Femur (tissue), 1 donor: Measurements from ENCODE around the gene VDR.

Source experiments
- DNase-seq: peaks from one replicate; pipeline ENCODE4 v3.0.0-alpha.2; 2017

Gene VDR

GRCh38 chr12:47927346-47927745, 22.6 kb upstream of the VDR start:
- no peak for DNase-seq

DNA sequence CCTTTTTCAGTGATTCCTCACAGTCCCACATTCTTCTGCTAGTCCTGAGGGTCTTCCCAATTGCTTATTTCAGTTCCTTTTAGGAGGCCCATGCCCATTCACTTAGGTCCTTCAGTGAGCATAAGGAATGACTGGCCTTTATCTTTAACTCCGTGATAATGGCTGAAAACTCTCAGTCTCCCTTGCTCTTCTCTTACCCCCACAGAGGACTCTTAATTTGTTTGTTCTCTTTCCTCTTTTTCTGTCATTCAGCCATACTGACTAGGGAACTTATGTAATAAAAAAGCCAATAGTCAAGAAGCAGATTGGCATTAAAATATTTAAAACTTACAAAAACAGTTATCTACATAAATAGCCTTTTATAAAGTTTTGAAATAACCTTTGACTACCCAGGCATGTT, 17.1 kb upstream of the VDR start:
- DNase-seq, result no peak

GRCh38 chr12:47920913-47921312, 16.1 kb upstream of the VDR start:
- DNase-seq, result no peak

DNA sequence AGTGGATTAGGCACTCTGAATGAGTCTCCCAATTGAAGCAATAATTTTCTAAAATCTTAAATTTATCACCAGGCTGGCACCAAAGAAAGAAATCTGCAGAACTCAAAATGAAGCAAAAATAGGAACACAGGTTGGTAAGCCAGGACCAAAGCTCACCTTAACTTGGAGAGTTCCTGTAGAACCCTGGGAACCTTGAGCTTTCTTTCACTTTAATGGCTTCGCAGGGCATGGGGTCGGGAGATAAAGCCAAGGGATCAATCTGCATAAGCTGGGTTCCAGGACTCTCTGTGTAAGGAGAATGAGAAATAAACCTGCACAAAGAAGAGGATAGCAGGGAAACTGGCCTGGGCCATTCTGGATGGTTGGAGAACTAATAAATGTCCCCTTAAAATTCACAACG, 8.3 kb upstream of the VDR start:
- DNase-seq, result no peak

DNA sequence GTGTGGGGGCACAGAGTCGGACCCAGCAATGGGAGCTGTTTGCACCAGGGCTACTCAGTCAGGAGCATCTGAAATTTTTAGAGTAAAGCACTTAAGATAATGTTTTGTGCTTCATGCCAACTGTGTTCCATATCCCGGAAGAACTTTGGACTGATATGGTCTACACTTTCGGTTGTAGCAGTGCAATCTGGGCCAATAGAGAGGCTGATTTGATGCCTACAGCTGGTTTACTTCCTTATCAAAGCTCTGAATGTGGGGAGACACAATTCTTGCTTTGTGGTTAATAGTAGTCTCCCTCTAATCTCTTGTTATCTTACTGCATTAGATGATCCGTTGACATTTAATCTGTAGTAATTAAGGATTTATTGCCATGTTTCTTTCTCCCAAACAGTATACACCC, 7.8 kb upstream of the VDR start:
- DNase-seq, result no peak

DNA sequence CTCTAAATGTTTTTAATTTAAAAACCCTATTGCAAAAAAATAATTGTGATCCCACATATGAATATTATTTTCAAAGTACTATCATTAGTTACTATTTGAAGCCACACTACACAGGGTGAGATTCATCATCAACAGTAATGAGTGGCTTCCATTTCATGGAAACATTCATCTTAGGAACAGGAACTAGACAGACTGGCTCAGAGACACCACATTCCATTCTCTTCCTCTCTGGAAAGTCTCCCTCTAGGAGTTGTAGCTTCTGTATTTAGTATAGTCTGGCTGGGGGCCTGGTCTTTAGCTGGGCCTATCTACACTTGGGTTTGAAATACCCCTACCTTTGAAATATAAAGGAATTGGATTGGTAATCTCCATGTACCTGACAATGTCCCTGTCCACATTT, 6.2 kb upstream of the VDR start:
- no peak for DNase-seq

DNA sequence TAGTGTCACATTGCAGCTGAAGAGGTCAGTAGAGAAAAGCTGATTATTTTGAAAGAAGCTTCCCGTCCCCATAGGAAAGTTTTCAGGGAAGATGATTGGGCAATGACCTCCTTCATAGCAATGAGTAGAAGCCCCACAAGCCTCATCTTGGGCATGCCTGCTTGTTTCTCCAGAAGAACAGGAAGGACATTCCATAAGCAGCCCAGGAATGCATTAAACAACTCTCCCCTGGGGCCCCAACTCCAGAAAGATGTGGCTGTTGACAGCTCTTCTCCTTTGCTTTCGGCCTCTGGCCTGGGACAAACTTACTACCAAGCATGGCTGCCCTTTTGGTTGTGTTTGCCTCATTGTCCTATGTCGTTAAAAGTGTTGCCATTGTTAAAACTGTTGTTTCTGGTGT, 5.7 kb upstream of the VDR start:
- no peak for DNase-seq

GRCh38 chr12:47909839-47910465, 5.2 kb upstream of the VDR start:
- DNase-seq, result no peak

DNA sequence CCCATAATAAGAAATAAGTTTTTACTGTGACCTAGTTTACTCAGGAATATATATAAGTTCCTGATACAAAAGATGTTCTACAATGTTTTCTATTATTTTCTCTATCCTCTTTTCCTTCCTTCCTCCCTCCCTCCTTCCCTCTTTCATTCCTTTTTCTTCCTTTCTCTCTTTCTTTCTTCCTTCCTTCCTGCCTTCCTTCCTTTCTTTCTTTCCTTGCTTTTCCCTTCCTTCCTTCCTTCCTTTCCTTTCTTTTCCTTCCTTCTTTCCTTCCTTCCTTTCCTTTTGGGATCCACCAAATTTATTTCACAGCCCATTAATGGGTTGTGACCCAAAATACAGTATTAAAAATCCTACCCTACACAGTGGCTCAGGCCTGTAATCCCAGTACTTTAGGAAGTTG, 3.9 kb upstream of the VDR start:
- no peak for DNase-seq

- no peak for DNase-seq
Measured at GRCh38 chr12:47907851-47908454, 3.2 kb upstream of the VDR start.

DNA sequence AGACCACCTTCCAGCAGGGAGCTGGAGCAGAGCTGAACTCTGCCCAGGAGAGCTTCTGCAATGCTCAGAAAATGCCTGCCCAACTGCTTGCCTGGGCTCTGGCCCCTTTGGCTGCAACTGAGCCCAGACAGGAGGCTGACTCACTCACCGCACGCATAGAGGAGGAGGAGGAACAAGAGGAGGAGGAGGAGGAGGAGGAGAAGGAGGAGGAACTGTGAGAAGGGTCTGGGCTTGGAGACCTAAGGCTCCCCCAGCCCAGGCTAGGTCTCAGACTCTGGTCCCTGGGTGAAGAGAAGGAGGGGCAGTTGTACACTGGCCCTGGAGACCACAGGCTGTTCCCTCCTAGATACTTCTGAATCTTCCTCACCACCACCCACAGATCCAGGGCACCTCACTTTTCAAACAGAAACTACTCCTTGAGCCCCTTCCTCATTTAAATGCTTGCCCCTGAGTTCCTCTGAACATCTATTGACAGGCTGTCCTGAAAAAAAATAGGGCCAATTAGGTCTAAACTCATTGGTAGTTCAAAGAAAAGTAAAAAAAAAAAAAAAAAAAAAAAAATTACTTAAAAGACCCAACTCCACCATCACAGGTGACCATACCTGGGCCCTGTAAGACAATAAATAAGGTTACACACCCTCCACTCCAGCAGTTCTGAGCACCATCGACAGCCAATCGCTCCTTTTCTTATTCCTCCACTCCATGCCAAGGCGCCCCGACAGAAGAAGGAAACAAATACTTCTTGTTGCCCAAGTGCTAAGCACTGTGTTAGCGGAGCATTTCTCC, 674 bp downstream of the VDR start:
- DNase-seq, result peak; percentile 49

DNA sequence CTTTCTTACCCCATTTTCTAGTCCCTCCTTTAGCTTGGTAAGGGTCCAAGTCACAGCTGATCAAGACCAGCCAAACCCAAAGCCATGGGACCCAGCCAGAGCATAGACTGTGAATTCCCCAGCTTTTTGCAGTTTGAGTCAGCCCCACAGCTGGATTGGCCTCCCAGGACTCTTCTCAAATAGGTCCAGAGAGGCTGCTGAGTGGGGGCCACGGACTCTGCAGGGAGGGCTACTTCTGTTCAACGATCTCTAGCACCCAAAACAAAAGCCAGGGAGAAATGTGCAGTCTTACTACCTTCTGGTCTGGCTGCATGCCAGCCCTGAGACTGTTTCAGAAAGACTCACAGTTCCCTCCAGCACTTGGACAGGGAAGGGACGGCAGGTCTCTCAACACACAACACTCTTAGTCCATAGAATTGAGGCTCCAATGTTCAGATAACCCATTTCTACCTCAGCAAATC, 1.6 kb downstream of the VDR start:
- no peak for DNase-seq

- DNase-seq, result no peak
Measured at GRCh38 chr12:47902131-47902639, 2.6 kb downstream of the VDR start.

DNA sequence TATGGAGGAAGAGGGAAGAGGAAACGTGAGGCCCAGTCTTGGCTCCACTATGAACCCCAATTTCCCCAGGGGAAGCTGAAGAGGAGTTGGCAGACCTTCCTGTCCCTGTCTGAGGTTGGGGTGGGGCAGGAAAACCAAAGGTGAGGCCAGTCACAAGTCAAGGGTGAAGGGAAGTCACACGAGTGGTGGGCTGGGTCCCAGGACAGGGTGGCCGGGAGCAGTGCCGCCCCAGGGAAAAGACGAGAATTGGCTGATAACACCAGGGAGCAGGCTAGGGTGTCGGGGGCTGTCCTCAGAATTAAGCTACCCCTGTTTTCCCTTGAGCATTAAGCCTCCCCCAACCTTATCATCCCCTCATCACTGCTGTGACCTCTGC, 3.1 kb downstream of the VDR start:
- DNase-seq, result no peak

DNA sequence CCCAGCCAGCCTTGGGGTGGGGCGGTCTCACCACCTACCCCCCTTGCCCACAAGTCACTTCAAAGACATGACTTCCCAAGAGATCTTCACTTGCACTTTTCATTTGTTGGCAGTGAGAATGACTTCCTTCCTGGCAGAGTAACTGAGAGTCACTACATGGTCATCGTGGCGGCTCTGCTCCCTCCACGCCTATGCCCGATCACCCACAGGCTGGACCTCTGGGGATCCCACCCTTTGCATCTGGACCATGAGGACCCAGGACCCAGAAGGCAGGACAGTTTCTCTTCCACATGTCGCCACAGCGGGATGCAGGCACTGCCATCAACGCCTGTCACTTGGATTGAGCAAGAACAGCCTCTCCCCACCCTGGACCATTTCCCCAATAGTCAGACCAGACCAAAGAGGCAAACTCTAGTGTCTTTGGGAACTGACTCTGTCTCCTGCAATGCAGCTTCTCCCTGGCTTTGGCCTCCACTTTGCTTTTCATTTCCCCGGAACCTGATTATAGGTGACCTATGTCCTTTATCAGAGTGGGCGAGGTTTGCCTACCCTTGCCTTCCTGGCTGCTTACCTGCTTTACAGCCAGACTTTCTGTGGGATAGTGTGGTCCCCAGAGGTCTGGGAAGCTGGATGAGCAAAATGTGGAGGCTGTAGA, 3.6 kb downstream of the VDR start:
- DNase-seq, result no peak

DNA sequence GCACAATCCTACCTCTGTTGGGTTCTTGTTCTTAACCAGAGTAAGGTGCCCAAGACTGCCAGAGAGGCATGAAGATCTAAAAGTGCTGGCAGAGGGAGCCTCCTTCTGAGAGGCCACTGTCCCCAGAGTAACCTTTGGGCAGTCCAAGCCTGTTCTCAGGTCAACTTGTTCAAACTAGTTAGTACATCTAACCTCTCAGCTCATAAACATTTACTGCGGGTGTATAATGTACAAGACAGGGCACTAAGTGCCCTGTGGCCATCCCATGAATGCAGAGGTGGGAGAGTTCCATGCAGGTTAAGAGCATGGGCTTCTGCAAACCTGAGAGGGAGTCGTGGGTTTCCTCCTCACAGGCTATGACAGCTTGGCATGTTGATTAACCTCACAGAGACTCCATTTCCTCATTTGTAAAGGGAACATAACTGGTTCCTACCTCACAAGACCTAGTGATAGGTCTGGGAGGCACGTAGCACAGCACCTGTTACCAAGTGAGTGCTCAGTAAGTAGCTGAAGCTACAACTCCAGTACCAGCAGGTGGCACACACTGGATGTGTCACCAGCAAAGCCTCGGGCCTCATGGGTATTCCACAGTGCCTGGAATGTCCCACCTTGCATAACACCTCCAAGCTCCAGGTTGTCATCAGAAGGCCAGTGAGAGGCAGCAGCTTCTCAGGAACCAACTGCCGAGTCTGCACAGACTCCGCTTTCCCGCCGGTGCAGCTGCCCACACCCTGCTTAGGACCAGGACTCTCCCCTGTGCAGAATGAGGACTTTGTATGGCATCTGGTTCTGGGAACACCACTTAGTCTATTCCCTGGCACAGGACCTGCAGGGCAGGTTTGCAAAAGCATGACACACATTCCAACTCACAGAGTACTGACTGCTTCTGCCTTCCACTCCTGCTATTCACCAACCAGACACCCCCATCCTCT, 4.4 kb downstream of the VDR start:
- DNase-seq, result no peak

- DNase-seq, result no peak
Measured at GRCh38 chr12:47899466-47899865, 5.3 kb downstream of the VDR start.

GRCh38 chr12:47896633-47897032, 8.2 kb downstream of the VDR start:
- no peak for DNase-seq

DNA sequence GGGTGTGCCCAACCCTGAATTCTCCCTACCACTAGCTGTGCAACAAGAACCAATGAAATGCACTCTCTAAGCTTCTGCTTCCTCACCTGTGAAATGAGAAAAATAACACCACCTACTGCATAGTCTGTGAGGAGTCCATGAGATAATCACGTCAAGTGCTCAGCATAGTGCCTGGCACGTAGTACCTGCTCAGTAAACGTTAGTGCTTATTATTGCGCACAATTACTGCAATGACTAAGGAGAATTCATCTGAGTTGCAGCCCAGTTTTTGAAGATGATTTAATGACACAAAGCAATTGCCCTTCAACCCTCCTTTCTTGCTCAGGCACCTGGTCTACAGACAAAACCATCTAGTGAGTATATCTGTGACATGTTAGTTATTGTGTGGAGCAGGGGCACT, 8.8 kb downstream of the VDR start:
- no peak for DNase-seq

DNA sequence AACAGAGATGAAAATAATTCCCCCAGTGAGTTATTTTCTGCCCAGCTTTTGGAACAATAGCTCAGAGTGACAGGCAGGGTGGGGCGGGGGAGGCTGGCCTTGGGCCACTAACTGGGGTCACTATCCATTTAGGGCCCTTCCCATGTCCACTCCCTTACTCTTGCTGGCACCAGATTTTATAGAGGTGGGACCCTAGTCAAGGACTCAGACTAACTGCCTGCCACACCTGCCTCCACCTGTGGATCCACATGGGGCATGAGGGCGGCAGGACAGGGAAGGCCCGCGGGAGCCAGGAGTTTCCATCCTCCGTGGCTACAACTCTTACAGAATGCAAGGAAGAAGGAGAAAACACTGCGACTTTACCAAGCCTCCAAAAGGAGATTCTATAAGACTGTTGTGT, 10.1 kb downstream of the VDR start:
- no peak for DNase-seq

GRCh38 chr12:47894068-47894467, 10.7 kb downstream of the VDR start:
- DNase-seq, result no peak

DNA sequence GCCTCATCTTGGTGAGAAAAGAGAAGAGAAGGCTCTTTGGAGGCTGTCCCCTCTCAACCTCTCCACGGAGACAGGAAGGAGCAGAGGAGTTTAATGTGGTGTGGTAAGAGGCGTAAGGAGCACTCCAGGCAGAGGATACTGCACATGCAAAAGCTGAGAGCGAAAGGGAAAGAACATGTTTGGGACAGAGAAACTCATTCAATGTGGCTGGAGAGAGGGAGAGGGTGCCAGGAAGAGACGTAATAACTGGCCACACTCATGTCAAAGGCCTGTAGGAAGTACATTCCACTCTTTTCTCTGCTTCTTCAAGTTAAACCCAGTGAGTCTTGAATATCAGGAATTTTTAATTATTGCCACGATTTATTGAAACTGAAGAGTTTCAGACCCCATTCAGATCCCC, 12.0 kb downstream of the VDR start:
- DNase-seq, result no peak

DNA sequence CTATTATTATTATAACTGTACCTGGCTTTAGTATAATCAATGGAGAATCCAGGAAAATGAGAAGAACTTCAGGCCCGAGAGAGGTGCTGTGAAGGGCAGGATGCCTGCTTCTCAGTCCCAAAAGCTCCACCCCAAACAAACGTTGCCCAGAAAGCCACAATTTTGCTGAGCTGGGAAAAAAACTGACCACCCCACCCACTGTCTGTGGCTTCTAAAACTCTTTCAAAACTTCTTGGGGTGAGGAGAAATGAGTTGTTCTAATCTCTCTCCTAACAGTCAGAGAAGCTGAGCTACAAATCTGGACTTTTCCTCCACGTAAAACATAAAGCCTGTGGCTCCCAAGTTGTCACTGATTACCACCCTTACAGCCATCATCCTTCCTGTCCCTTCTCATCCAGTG, 13.4 kb downstream of the VDR start:
- DNase-seq, result no peak
